PC-3 (cell line): ENCODE results near the gene WDR86. TPM values are rescaled to one million over a fixed set of nuclear protein-coding genes. Genes with fewer than 3 reads are reported as not detected.

Source experiments
- ATAC-seq: fragments of 200-7000 bp; cut with Tn5 transposase; 2 replicates; pipeline ENCODE4 v1.9.1; 2020; ENCODE audit warnings: mild to moderate bottlenecking, moderate library complexity
- BruUV-seq: library from RNA; stranded (reverse); fragments of 400-500 nt; replicated peaks from 2 replicates; lab custom pipeline; 2021; lab: Mats Ljungman, UMichigan
- CTCF ChIA-PET: fragments of 300-600 bp; sonication (Branson Sonifier 250); formaldehyde crosslinking; loops from one replicate; lab custom pipeline; 2022; ENCODE audit warnings: antibody characterized with exemption; lab: Charles Lee
- POLR2A ChIA-PET: fragments of 300-600 bp; sonication (Branson Sonifier 250); formaldehyde crosslinking; loops from one replicate; lab custom pipeline; 2022; ENCODE audit warnings: antibody characterized with exemption; ENCODE audit not compliant: unreplicated experiment; lab: Charles Lee
- DNase-seq: peaks from one replicate; pipeline ENCODE4 v3.0.0-alpha.2; 2015
- H2AFZ ChIP-seq: fragments of 300-600 bp; sonication (generic); 2 replicates; pipeline ENCODE4 v1.6.0; 2016; ENCODE audit warnings: antibody characterized with exemption, low read length
- H3F3A ChIP-seq: fragments of 300-600 bp; sonication (generic); one replicate; pipeline ENCODE4 v1.6.0; 2017; ENCODE audit warnings: antibody characterized with exemption, low read length, control low read depth, mild to moderate bottlenecking; ENCODE audit not compliant: unreplicated experiment
- H3K27ac ChIP-seq: fragments of 300-600 bp; sonication (generic); 2 replicates; pipeline ENCODE4 v1.5.1; 2016; ENCODE audit warnings: mild to moderate bottlenecking, low read length
- H3K27me3 ChIP-seq: fragments of 300-600 bp; sonication (generic); 2 replicates; pipeline ENCODE4 v1.6.1; 2016; ENCODE audit warnings: low read length, mixed read lengths
- H3K36me3 ChIP-seq: fragments of 300-600 bp; sonication (generic); 2 replicates; pipeline ENCODE4 v1.6.1; 2016; ENCODE audit warnings: low read depth, mixed run types, low read length, mixed read lengths
- H3K4me1 ChIP-seq: fragments of 300-600 bp; sonication (generic); 2 replicates; pipeline ENCODE4 v1.5.1; 2016; ENCODE audit warnings: low read length; ENCODE audit not compliant: insufficient read depth
- H3K4me2 ChIP-seq: fragments of 300-600 bp; sonication (generic); 2 replicates; pipeline ENCODE4 v1.6.0; 2016; ENCODE audit warnings: low read length
- H3K4me3 ChIP-seq: fragments of 300-600 bp; sonication (generic); 2 replicates; pipeline ENCODE4 v1.5.1; 2016; ENCODE audit warnings: mild to moderate bottlenecking, low read length, mixed read lengths
- H3K79me2 ChIP-seq: fragments of 300-600 bp; sonication (generic); 2 replicates; pipeline ENCODE4 v1.6.1; 2017; ENCODE audit warnings: low read length, mixed read lengths
- H3K9ac ChIP-seq: fragments of 300-600 bp; sonication (generic); 2 replicates; pipeline ENCODE4 v1.6.0; 2016; ENCODE audit warnings: mild to moderate bottlenecking, low read length
- H3K9me2 ChIP-seq: fragments of 300-600 bp; sonication (generic); replicated peaks from 2 replicates; pipeline ENCODE4 v1.6.1; 2016; ENCODE audit warnings: mixed run types, low read length, mixed read lengths
- H3K9me3 ChIP-seq: fragments of 300-600 bp; sonication (generic); 2 replicates; pipeline ENCODE4 v1.6.1; 2016; ENCODE audit warnings: low read length, mixed read lengths
- H4K20me1 ChIP-seq: fragments of 300-600 bp; sonication (generic); 2 replicates; pipeline ENCODE4 v1.6.1; 2016; ENCODE audit warnings: low read length, mixed read lengths
- EZH2 ChIP-seq: fragments of 300-600 bp; sonication (generic); IDR thresholded peaks from one replicate; pipeline ENCODE4 v1.6.1; 2017; ENCODE audit warnings: antibody characterized with exemption, mild to moderate bottlenecking, low read length; ENCODE audit not compliant: unreplicated experiment
- EZH2phosphoT487 ChIP-seq: fragments of 300-600 bp; sonication (generic); IDR thresholded peaks from 2 replicates; pipeline ENCODE4 v1.6.1; 2018; ENCODE audit warnings: mild to moderate bottlenecking, antibody characterized with exemption, low read length, borderline replicate concordance
- intact Hi-C: fragments of 100-400 bp; cut with micrococcal nuclease; formaldehyde crosslinking; loops from 2 replicates; pipeline ENCODE4 v1.9.0; 2023
- total RNA-seq: library from RNA; depleted of rRNA; stranded (reverse); fragments of >200 nt; gene quantifications from 2 replicates; pipeline ENCODE4 v1.2.3, GENCODE V29; 2014
- TF ChIP-seq, protein P1 (sequence below): fragments of 300-600 bp; sonication (generic); conservative IDR thresholded peaks from 2 replicates; pipeline ENCODE4 v1.5.1; 2017; ENCODE audit warnings: antibody characterized with exemption, low read depth, mild to moderate bottlenecking, low read length

Gene WDR86
- total RNA-seq, 1 experiment from 2014 or later, result not detected

DNA sequence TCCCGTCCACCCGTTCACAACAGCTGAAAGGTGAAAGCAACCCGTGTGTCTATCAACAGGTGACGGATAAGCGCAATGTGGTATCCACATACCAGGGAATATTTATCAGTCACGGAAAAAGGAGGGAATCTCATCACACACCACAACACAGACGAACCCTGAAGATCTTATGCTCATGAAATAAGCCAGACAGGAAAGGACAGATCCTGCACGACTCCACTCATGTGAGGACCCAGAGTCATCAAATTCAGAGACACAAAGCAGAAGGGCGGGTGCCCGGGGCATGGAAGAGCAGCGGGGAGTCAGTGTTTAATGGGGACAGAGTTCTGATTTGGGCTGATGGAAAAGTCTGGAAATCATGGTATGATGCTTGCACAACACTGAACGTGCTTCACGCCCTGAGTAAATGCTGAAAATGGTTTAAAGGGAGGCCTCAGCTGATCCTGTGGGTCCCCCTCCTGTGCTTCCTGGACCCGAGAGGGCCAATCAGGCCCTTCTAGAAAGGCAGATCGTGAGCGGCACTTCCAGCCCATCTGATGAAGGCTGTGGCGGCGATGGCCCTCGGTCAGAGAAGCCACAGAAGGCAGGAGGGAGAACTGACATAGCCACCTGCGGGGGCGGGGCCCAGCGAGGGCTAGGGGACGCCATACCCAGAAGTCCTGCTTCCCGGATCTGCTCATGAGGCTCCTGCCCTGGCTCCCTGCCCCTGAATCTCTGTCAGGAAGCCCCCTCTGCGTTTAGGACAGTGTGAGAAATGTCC, 19.1 kb downstream of the WDR86 start:
- Histone ChIP-seq H3K79me2 (no peaks in the 10 kb centered on the region), H3K9ac (no peak overlapping the region), H3K27me3 (no peaks in the 10 kb centered on the region; the same call in 1 of the 2 replicates), H3K9me2 (no peaks in the 10 kb centered on the region), H3K4me3 (no peak overlapping the region), H3K9me3 (no peaks in the 10 kb centered on the region), H3K27ac (no peak overlapping the region), H4K20me1 (no peaks in the 10 kb centered on the region), H3F3A (no peaks in the 10 kb centered on the region), H2AFZ (no peak overlapping the region), H3K4me1 (no peaks in the 10 kb centered on the region), H3K4me2 (no peak overlapping the region), H3K36me3 (no peaks in the 10 kb centered on the region)
- ATAC-seq (no peak), DNase-seq (no peak)
- intact Hi-C loops, result no loop called here
- TF ChIP-seq EZH2phosphoT487, result no peak
- TF ChIP-seq, protein P1, sequence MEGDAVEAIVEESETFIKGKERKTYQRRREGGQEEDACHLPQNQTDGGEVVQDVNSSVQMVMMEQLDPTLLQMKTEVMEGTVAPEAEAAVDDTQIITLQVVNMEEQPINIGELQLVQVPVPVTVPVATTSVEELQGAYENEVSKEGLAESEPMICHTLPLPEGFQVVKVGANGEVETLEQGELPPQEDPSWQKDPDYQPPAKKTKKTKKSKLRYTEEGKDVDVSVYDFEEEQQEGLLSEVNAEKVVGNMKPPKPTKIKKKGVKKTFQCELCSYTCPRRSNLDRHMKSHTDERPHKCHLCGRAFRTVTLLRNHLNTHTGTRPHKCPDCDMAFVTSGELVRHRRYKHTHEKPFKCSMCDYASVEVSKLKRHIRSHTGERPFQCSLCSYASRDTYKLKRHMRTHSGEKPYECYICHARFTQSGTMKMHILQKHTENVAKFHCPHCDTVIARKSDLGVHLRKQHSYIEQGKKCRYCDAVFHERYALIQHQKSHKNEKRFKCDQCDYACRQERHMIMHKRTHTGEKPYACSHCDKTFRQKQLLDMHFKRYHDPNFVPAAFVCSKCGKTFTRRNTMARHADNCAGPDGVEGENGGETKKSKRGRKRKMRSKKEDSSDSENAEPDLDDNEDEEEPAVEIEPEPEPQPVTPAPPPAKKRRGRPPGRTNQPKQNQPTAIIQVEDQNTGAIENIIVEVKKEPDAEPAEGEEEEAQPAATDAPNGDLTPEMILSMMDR, result no peak
- no peak for TF ChIP-seq EZH2
- CTCF ChIA-PET, result no interaction called here
- POLR2A ChIA-PET, result no interaction called here
- BruUV-seq, result no TSS peak

DNA sequence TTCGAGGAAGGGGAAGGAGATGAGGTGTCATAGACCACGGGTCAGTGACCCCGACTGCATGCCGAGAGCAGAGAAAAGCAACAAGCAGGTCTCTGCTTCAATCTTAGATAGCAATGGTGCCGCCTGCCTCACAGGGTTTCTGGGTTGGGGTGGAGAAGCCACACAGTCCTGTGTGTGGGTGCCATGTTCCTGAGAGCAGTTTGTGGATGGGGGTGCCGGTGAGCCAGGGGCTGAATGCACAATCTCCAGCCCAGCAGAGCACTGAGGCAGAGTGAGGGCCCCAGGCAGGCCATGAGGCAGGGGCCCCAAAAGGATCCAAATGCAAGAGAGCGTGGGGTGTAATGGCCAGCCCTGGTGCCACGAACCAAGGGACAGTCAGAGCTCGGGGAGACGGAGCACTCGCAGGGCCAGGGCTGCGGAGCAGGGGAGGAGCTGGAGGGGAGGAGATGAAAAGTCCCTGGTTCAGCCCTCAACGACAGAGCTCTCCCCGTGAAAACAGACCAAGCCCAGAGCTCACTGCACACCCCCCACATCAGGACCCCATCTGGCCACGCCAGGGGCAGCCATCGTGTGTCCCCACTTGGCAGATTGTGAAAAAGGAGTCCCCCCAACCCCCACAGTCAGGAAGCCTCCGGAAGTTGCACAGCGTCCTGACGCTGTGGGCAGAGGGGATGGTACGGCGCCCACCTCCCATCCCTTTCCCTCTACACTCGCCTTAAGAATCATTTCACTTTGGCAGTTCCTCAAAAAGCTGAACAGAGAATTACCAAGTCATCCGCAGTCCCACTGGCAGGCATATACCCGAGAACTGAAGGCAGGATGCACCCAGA, 19.9 kb downstream of the WDR86 start:
- intact Hi-C loops, result no loop called here
- DNase-seq, result no peak
- no peak for ATAC-seq
- Histone ChIP-seq H3K9me3 (no peaks in the 10 kb centered on the region), H3K4me1 (no peaks in the 10 kb centered on the region), H3K36me3 (no peaks in the 10 kb centered on the region), H2AFZ (no peak overlapping the region), H3F3A (no peaks in the 10 kb centered on the region), H3K79me2 (no peaks in the 10 kb centered on the region), H3K4me3 (no peak overlapping the region), H3K9me2 (no peaks in the 10 kb centered on the region), H3K4me2 (no peak overlapping the region), H3K27ac (no peak overlapping the region), H3K27me3 (no peaks in the 10 kb centered on the region; the same call in 1 of the 2 replicates), H3K9ac (no peak overlapping the region), H4K20me1 (no peaks in the 10 kb centered on the region)
- no peak for TF ChIP-seq EZH2phosphoT487
- TF ChIP-seq EZH2, result no peak
- TF ChIP-seq, protein P1, result no peak
- CTCF ChIA-PET, result no interaction called here
- no TSS peak for BruUV-seq
- POLR2A ChIA-PET, result no interaction called here
